Activated CD4-positive, alpha-beta memory T cell treated with anti-CD3 and anti-CD28 coated beads for 36 hours (primary cell): ENCODE data around the gene PDZD11. TPM values are rescaled to one million over a fixed set of nuclear protein-coding genes. Genes with fewer than 3 reads are reported as not detected.
"Not testable (repeated sequence)": the region's sequence is repeated elsewhere in the genome, so short reads cannot be mapped to it uniquely, and the experiment has no call there.

Experiments
- CTCF ChIA-PET: fragments of 350-600 bp; sonication (Branson Sonifier 250); formaldehyde crosslinking; loops from one replicate; lab custom pipeline; 2021; ENCODE audit warnings: antibody characterized with exemption, inconsistent platforms; lab: Charles Lee
- POLR2A ChIA-PET: fragments of 350-600 bp; sonication (Branson Sonifier 250); formaldehyde crosslinking; loops from one replicate; lab custom pipeline; 2021; ENCODE audit warnings: antibody characterized with exemption; lab: Charles Lee
- DNase-seq: peaks from one replicate; pipeline ENCODE4 v3.0.0-alpha.2; 2020
- H3K27ac Mint-ChIP-seq: one replicate; pipeline ENCODE4 v1.8.0; 2021; ENCODE audit warnings: mixed read lengths
- H3K27me3 Mint-ChIP-seq: one replicate; pipeline ENCODE4 v1.8.0; 2021; ENCODE audit warnings: mixed read lengths
- H3K36me3 Mint-ChIP-seq: one replicate; pipeline ENCODE4 v1.8.0; 2021; ENCODE audit warnings: mixed read lengths
- H3K4me1 Mint-ChIP-seq: one replicate; pipeline ENCODE4 v1.8.0; 2021; ENCODE audit warnings: low read depth, mixed read lengths
- H3K4me3 Mint-ChIP-seq: one replicate; pipeline ENCODE4 v1.8.0; 2021; ENCODE audit warnings: mild to moderate bottlenecking, mixed read lengths
- H3K9me3 Mint-ChIP-seq: one replicate; pipeline ENCODE4 v1.8.0; 2021; ENCODE audit warnings: mixed read lengths
- intact Hi-C: fragments of 100-400 bp; cut with micrococcal nuclease; formaldehyde crosslinking; loops from one replicate; pipeline ENCODE4 v1.15.1; 2023
- total RNA-seq, 2 experiments: library from RNA; stranded (reverse); gene quantifications; one replicate each; pipeline ENCODE4 v1.2.3, GENCODE V29; 2021

PDZD11 gene
- total RNA-seq, 2 experiments from 2014 or later, result 25.9 to 28.1 TPM

DNA sequence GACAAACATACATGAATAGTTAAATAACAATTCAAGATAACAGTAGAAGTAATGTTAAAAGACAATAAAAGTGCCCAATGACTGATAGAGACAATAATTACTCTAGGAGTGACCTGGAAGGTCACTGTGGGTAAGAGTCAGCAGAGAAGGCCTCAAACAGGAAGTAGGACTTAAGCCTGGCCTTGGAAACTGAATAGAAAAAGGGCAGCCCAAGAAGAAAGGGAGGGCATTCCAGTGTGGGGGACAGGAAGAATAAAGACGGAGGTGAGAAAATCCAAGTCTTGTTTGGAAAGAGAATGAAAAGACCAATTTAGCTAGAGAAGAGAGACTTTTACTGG lies 35.7 kb downstream of the PDZD11 start:
- peak overlapping the region; percentile 21 for H3K27ac Mint-ChIP-seq
- H3K27me3 Mint-ChIP-seq, result no peaks in the 10 kb centered on the region
- H3K36me3 Mint-ChIP-seq, result no peaks in the 10 kb centered on the region
- no peak overlapping the region for H3K4me3 Mint-ChIP-seq
- CTCF ChIA-PET, result no interaction called here
- POLR2A ChIA-PET, result interaction anchor here (0.6 kb wide), 1 partner anchor 1364 kb away, joined by 3 read pairs; no protein-coding TSS in a partner anchor
- peaks cover 16% of the 10 kb centered on the region for H3K4me1 Mint-ChIP-seq
- no peak for DNase-seq
- intact Hi-C loops, result no loop called here
- no peaks in the 10 kb centered on the region for H3K9me3 Mint-ChIP-seq

DNA sequence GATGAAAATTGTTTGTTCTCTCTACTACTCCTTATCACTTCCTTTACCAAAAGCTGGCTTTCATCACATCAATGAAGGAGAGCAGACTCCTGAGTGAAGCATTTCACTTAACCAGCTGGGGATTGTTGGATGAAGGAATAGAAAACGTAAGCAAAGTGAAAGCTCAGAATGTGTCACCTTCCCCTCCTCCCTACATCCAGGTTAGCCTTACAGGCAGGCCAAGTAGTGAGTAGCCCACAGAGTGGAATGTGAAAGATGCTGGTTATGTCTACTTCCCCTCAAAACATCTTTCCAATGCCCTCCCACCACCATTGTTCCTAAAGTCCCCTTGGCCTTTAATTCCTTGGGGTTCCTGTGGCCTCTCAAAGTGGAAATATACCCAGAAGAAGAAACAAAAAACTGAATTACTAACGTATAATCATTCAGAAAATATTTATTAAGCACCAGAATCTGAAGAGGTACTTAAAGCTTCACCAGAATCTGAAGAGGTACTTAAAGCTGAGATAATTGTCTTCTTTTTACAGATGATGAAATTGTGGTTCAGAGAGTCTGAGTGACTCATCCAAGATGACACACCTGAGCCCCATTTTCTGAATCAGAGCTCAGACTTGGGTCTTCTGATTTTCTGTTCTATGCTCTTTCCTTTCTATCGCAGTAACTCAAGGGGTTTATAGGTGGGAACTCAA lies 36.2 kb downstream of the PDZD11 start:
- DNase-seq, result peak; percentile 11
- Mint-ChIP-seq H3K36me3 (no peaks in the 10 kb centered on the region), H3K4me1 (peaks cover 16% of the 10 kb centered on the region), H3K27ac (peak overlapping the region; percentile 82), H3K27me3 (no peaks in the 10 kb centered on the region), H3K4me3 (no peak overlapping the region), H3K9me3 (no peaks in the 10 kb centered on the region)
- ChIA-PET POLR2A (no interaction called here), CTCF (no interaction called here)
- intact Hi-C loops, result no loop called here

DNA sequence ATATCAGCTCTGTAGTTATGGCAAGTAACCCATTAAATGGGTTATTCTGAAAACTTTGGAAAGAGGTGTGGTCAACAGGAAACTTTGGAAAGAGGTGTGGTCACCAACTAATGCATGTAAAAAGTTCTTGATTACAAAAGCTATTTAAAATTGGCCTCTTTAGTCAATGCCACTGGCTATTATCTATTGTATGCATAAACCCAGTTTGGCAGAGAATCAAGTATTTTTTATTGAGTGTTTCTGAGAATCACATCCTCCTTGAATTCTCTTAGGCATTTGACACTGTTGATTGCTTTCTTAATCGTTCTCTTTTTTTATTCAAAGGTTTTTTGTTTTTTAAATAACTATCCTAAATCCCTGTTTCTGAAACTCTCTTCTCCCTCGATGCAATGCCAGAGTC lies 37.2 kb downstream of the PDZD11 start:
- Mint-ChIP-seq H3K27ac (no peak overlapping the region), H3K36me3 (no peaks in the 10 kb centered on the region), H3K4me1 (peaks cover 16% of the 10 kb centered on the region), H3K4me3 (no peak overlapping the region), H3K27me3 (no peaks in the 10 kb centered on the region), H3K9me3 (no peaks in the 10 kb centered on the region)
- ChIA-PET CTCF (interaction anchor here (0.8 kb wide), 1 partner anchor 15 kb away, joined by 5 read pairs; the partner anchor contains the start of gene ARR3), POLR2A (no interaction called here)
- no peak for DNase-seq
- intact Hi-C loops, result no loop called here

DNA sequence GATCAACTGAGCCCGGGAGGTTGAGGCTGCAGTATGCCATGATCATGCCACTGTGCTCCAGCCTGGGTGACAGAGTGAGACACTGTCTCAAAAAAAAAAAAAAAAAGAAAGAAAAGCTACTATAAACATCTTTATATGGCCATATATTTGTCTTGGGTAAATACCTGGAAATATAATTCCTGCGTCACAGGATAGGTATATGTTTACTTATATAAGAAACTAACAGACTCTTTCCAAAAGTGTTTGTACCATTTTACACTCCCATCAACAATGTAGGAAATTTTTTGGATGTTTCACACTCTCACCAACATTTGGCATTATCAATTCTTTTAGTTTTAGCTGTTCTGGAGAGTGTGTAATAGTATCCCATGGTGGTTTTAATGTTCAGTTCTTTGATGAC lies 42.5 kb downstream of the PDZD11 start:
- Mint-ChIP-seq H3K4me1 (no peaks in the 10 kb centered on the region), H3K4me3 (no peak overlapping the region), H3K27me3 (no peaks in the 10 kb centered on the region), H3K27ac (no peak overlapping the region), H3K9me3 (no peaks in the 10 kb centered on the region), H3K36me3 (no peaks in the 10 kb centered on the region)
- DNase-seq, result no peak
- intact Hi-C loops, result no loop called here
- CTCF ChIA-PET, result no interaction called here
- POLR2A ChIA-PET, result no interaction called here

DNA sequence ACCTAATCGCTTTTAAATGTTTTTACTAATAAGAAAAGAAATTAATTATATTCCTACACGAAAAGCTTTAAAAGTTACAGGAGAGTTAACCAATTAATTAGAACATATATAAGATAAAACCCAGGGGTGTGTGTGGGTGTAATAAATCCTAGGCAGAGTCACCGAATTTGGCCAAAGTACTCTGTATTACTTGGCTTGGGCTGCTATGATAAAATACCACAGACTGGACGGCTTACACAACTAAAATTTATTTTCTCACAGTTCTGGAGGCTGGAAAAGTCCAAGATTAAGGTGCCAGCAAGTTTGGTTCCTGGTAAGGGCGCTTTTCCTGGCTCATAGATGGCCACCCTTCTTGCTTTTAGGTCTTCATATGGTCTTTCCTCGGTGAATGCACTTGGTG lies 44.8 kb downstream of the PDZD11 start:
- H3K27me3 Mint-ChIP-seq, result no peaks in the 10 kb centered on the region
- H3K9me3 Mint-ChIP-seq, result no peaks in the 10 kb centered on the region
- CTCF ChIA-PET, result no interaction called here
- intact Hi-C loops, result no loop called here
- DNase-seq, result no peak
- no peak overlapping the region for H3K4me3 Mint-ChIP-seq
- no peaks in the 10 kb centered on the region for H3K4me1 Mint-ChIP-seq
- no peak overlapping the region for H3K27ac Mint-ChIP-seq
- POLR2A ChIA-PET, result no interaction called here
- H3K36me3 Mint-ChIP-seq, result no peaks in the 10 kb centered on the region

DNA sequence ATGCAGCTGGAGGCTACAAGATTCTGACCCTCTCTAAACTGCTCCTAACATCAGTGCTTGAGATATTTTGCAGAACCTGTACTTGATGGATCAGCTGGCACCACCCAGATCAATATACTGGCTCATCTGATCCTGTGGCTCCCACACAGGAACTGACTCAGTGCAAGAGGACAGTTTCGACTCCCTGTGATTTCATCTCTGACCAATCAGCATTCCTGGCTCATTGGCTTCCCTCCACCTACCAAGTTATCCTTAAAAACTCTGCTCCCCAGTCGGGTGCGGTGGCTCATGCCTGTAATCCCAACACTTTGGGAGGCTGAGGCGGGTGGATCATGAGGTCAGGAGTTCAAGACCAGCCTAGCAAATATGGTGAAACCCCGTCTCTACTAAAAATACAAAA lies 46.1 kb downstream of the PDZD11 start:
- DNase-seq, H3K4me1 Mint-ChIP-seq, CTCF ChIA-PET, POLR2A ChIA-PET, H3K27me3 Mint-ChIP-seq, H3K4me3 Mint-ChIP-seq, H3K36me3 Mint-ChIP-seq, intact Hi-C loops, H3K9me3 Mint-ChIP-seq, H3K27ac Mint-ChIP-seq: not testable (repeated sequence)

DNA sequence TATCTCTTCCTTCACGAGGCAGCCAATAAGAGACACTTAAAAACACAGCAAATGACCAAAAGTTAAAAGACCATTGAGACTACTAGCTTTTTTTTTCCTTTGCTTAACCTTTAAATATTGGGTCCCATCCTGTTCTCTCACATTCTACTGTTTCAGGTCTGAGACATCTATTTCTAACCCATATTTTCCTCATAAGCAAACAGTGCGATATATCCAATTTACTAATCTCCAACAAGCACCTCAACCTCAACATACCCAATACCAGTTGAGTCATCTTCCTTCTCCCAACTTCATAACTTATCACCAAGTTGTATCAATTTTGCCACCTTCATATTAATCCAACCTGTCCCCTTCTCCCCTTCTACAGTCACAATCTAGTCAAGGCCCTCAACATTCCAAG lies 48.2 kb downstream of the PDZD11 start:
- ChIA-PET POLR2A (no interaction called here), CTCF (no interaction called here)
- peaks cover 4% of the 10 kb centered on the region for H3K4me1 Mint-ChIP-seq
- intact Hi-C loops, result no loop called here
- H3K27me3 Mint-ChIP-seq, result no peaks in the 10 kb centered on the region
- no peak overlapping the region for H3K27ac Mint-ChIP-seq
- no peaks in the 10 kb centered on the region for H3K9me3 Mint-ChIP-seq
- no peak overlapping the region for H3K4me3 Mint-ChIP-seq
- no peak for DNase-seq
- H3K36me3 Mint-ChIP-seq, result no peaks in the 10 kb centered on the region

DNA sequence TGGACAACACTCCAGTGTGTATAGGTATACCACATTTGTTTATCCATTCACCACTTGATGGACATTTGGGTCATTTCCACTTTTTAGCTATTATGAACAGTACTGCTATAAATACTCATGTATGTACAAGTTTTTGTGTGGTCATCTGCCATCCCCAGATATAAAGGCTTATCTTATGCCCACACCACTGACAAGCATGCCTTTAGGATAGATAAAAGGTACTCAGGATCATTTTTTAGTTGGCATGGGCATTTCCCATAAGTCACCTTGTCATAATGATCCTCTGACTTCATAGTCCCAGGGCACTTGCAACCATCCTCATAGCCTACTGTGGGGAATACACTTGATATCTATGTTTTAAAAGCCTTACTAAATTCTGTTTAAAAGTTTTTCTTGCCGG lies 49.0 kb downstream of the PDZD11 start:
- Mint-ChIP-seq H3K4me1 (peaks cover 4% of the 10 kb centered on the region), H3K36me3 (no peaks in the 10 kb centered on the region), H3K27me3 (no peaks in the 10 kb centered on the region), H3K27ac (no peak overlapping the region), H3K9me3 (no peaks in the 10 kb centered on the region), H3K4me3 (no peak overlapping the region)
- ChIA-PET CTCF (no interaction called here), POLR2A (no interaction called here)
- intact Hi-C loops, result no loop called here
- no peak for DNase-seq

Other genes starting within 250 kb of the PDZD11 start
- gene AWAT2, start 240.0 kb downstream of the PDZD11 start, total RNA-seq, result not detected
- not detected for gene OTUD6A, start 227.5 kb downstream of the PDZD11 start, total RNA-seq
- 10 to 100 TPM; 50.8 to 51.5 TPM for gene IGBP1, start 156.5 kb downstream of the PDZD11 start, total RNA-seq
- not detected for gene DGAT2L6, start 112.4 kb downstream of the PDZD11 start, total RNA-seq
- not detected for gene AWAT1, start 55.3 kb downstream of the PDZD11 start, total RNA-seq
- under 1 TPM in 1 of 2 experiments, not detected in 1; 0.17 TPM for gene P2RY4, start 29.7 kb downstream of the PDZD11 start, total RNA-seq
- not detected for gene ARR3, start 21.6 kb downstream of the PDZD11 start, total RNA-seq
- gene RAB41, start 7.8 kb downstream of the PDZD11 start, total RNA-seq, result not detected
- 10 to 100 TPM; 26.4 to 28.3 TPM for gene KIF4A, start 177 bp upstream of the PDZD11 start, total RNA-seq
- gene GDPD2, start 133.4 kb upstream of the PDZD11 start, total RNA-seq, result not detected
- 10 to 100 TPM; 25.4 to 25.5 TPM for gene DLG3, start 154.9 kb upstream of the PDZD11 start, total RNA-seq